OCI-LY3 (cell line): ENCODE results near the gene TNFRSF1B.

Experiments
- CTCF ChIP-seq: fragments of 200-600, 300-600 bp; sonication (generic); IDR thresholded peaks from 2 replicates; pipeline ENCODE4 v1.5.1; 2014; ENCODE audit warnings: antibody characterized with exemption, low read length, low read depth
- EZH2phosphoT487 ChIP-seq: fragments of 200-600 bp; shearing (Covaris generic); IDR thresholded peaks from 2 replicates; pipeline ENCODE4 v1.6.1; 2018; ENCODE audit warnings: antibody characterized with exemption, mixed run types, low read depth

GRCh38 chr1:12204140-12204539 lies 37.3 kb downstream of the TNFRSF1B start:
- no peak for TF ChIP-seq CTCF
- no peak for TF ChIP-seq EZH2phosphoT487
